Measurements from ENCODE around the gene IGFBP4. TPM values are rescaled to one million over a fixed set of nuclear protein-coding genes. Genes with fewer than 3 reads are reported as not detected.

IGFBP4 gene
- total and polyA plus RNA-seq, 4 experiments from 2014 or later = 3.3 to 6.1 (median 5.5) TPM

- POLR2A ChIA-PET (ENCODE audit: partially characterized antibody) = interaction anchor here (0.6 kb wide), 1 partner anchor 16 kb away, joined by 3 read pairs; no protein-coding TSS in a partner anchor
- CTCF ChIA-PET (ENCODE audit: partially characterized antibody) = no interaction called here
- H3K36me3 ChIP-seq (ENCODE audit: insufficient read depth, low read length) = no peaks in the 10 kb centered on the region
- Mint-ChIP-seq H3K36me3 (no peaks in the 10 kb centered on the region), H3K4me3 (no peak overlapping the region), H3K27ac (no peak overlapping the region), H3K27me3 (no peaks in the 10 kb centered on the region), H3K4me1 (no peaks in the 10 kb centered on the region), H3K9me3 (no peaks in the 10 kb centered on the region)
- H3K27ac ChIP-seq (ENCODE audit: low read depth, low read length) = no peak overlapping the region
- no peak overlapping the region for H3K4me3 ChIP-seq (ENCODE audit: low read length in 2 of 2)
- DNase-seq = no peak
- no peaks in the 10 kb centered on the region for H3K4me1 ChIP-seq (ENCODE audit: insufficient read depth, low read length)
- H3K9me3 ChIP-seq (ENCODE audit: control insufficient read depth in 1 of 2, low read length in 2 of 2) = no peaks in the 10 kb centered on the region
- H3K27me3 ChIP-seq (ENCODE audit: insufficient read depth, low read length) = no peaks in the 10 kb centered on the region
- intact Hi-C loops (cut with micrococcal nuclease) = no loop called here
These were observed 19.3 kb downstream of the IGFBP4 start for GRCh38 chr17:40462343-40463121.

- CTCF ChIA-PET (ENCODE audit: partially characterized antibody) = no interaction called here
- Mint-ChIP-seq H3K9me3 (no peaks in the 10 kb centered on the region), H3K4me1 (no peaks in the 10 kb centered on the region), H3K4me3 (no peak overlapping the region), H3K36me3 (no peaks in the 10 kb centered on the region), H3K27me3 (no peaks in the 10 kb centered on the region), H3K27ac (peak overlapping the region in 2 of 7 donors; percentile 22 to 25)
- no peaks in the 10 kb centered on the region for H3K27me3 ChIP-seq (ENCODE audit: insufficient read depth, low read length)
- no peaks in the 10 kb centered on the region for H3K4me1 ChIP-seq (ENCODE audit: insufficient read depth, low read length)
- DNase-seq = no peak
- H3K4me3 ChIP-seq (ENCODE audit: low read length in 2 of 2) = no peak overlapping the region
- intact Hi-C loops (cut with micrococcal nuclease) = no loop called here
- H3K36me3 ChIP-seq (ENCODE audit: insufficient read depth, low read length) = no peaks in the 10 kb centered on the region
- H3K27ac ChIP-seq (ENCODE audit: low read depth, low read length) = no peak overlapping the region
- POLR2A ChIA-PET (ENCODE audit: partially characterized antibody) = interaction anchor here (0.6 to 0.7 kb wide), 2 partner anchors 17 to 986 kb away, joined by 3 read pairs; no protein-coding TSS in a partner anchor
- H3K9me3 ChIP-seq (ENCODE audit: control insufficient read depth in 1 of 2, low read length in 2 of 2) = no peaks in the 10 kb centered on the region
These were observed 19.9 kb downstream of the IGFBP4 start for GRCh38 chr17:40463122-40463550.

- H3K27me3 ChIP-seq (ENCODE audit: insufficient read depth, low read length) = no peaks in the 10 kb centered on the region
- Mint-ChIP-seq H3K36me3 (no peaks in the 10 kb centered on the region), H3K4me3 (no peak overlapping the region), H3K27ac (peak overlapping the region in 2 of 7 donors; percentile 42 to 55), H3K4me1 (no peaks in the 10 kb centered on the region), H3K27me3 (no peaks in the 10 kb centered on the region), H3K9me3 (no peaks in the 10 kb centered on the region)
- CTCF ChIA-PET (ENCODE audit: partially characterized antibody) = interaction anchor here (0.6 to 2.0 kb wide), 4 partner anchors 12 to 858 kb away, joined by 3 to 18 read pairs (median 4); no protein-coding TSS in a partner anchor
- H3K36me3 ChIP-seq (ENCODE audit: insufficient read depth, low read length) = no peaks in the 10 kb centered on the region
- intact Hi-C loops (cut with micrococcal nuclease) = no loop called here
- H3K9me3 ChIP-seq (ENCODE audit: control insufficient read depth in 1 of 2, low read length in 2 of 2) = no peaks in the 10 kb centered on the region
- H3K4me1 ChIP-seq (ENCODE audit: insufficient read depth, low read length) = no peaks in the 10 kb centered on the region
- POLR2A ChIA-PET (ENCODE audit: partially characterized antibody) = interaction anchor here (1.8 kb wide), 1 partner anchor 20 kb away, joined by 4 read pairs; the partner anchor contains the start of gene IGFBP4
- H3K27ac ChIP-seq (ENCODE audit: low read depth, low read length) = no peak overlapping the region
- no peak overlapping the region for H3K4me3 ChIP-seq (ENCODE audit: low read length in 2 of 2)
- DNase-seq = no peak
These were observed 21.2 kb downstream of the IGFBP4 start for GRCh38 chr17:40464392-40464855.

GRCh38 chr17:40466298-40466971 lies 23.2 kb downstream of the IGFBP4 start:
- Histone ChIP-seq H3K27ac (ENCODE audit: low read depth, low read length) (no peak overlapping the region), H3K4me1 (ENCODE audit: insufficient read depth, low read length) (no peaks in the 10 kb centered on the region), H3K9me3 (ENCODE audit: control insufficient read depth in 1 of 2, low read length in 2 of 2) (no peaks in the 10 kb centered on the region), H3K36me3 (ENCODE audit: insufficient read depth, low read length) (no peaks in the 10 kb centered on the region), H3K27me3 (ENCODE audit: insufficient read depth, low read length) (no peaks in the 10 kb centered on the region), H3K4me3 (ENCODE audit: low read length in 2 of 2) (no peak overlapping the region)
- CTCF ChIA-PET (ENCODE audit: partially characterized antibody) = interaction anchor here (1.3 to 2.3 kb wide), 6 partner anchors 10 to 67 kb away, joined by 4 to 18 read pairs (median 5); no protein-coding TSS in a partner anchor
- DNase-seq = no peak
- H3K9me3 Mint-ChIP-seq = no peaks in the 10 kb centered on the region
- H3K4me3 Mint-ChIP-seq = no peak overlapping the region
- no peaks in the 10 kb centered on the region for H3K27me3 Mint-ChIP-seq
- H3K36me3 Mint-ChIP-seq = no peaks in the 10 kb centered on the region
- intact Hi-C loops (cut with micrococcal nuclease) = no loop called here
- peak overlapping the region in 2 of 7 donors; percentile 9 to 70 for H3K27ac Mint-ChIP-seq
- H3K4me1 Mint-ChIP-seq = no peaks in the 10 kb centered on the region
- POLR2A ChIA-PET (ENCODE audit: partially characterized antibody) = no interaction called here

GRCh38 chr17:40467281-40467867 lies 24.1 kb downstream of the IGFBP4 start:
- Mint-ChIP-seq H3K27me3 (no peaks in the 10 kb centered on the region), H3K27ac (no peak overlapping the region), H3K4me3 (no peak overlapping the region), H3K36me3 (no peaks in the 10 kb centered on the region), H3K9me3 (no peaks in the 10 kb centered on the region), H3K4me1 (no peaks in the 10 kb centered on the region)
- DNase-seq = no peak
- no peak overlapping the region for H3K27ac ChIP-seq (ENCODE audit: low read depth, low read length)
- no peaks in the 10 kb centered on the region for H3K9me3 ChIP-seq (ENCODE audit: control insufficient read depth in 1 of 2, low read length in 2 of 2)
- H3K36me3 ChIP-seq (ENCODE audit: insufficient read depth, low read length) = no peaks in the 10 kb centered on the region
- H3K4me1 ChIP-seq (ENCODE audit: insufficient read depth, low read length) = no peaks in the 10 kb centered on the region
- H3K4me3 ChIP-seq (ENCODE audit: low read length in 2 of 2) = no peak overlapping the region
- POLR2A ChIA-PET (ENCODE audit: partially characterized antibody) = no interaction called here
- CTCF ChIA-PET (ENCODE audit: partially characterized antibody) = interaction anchor here (0.7 to 2.3 kb wide), 5 partner anchors 9 to 52 kb away, joined by 3 to 7 read pairs (median 4); no protein-coding TSS in a partner anchor
- intact Hi-C loops (cut with micrococcal nuclease) = no loop called here
- H3K27me3 ChIP-seq (ENCODE audit: insufficient read depth, low read length) = no peaks in the 10 kb centered on the region

GRCh38 chr17:40468560-40468959 lies 25.3 kb downstream of the IGFBP4 start:
- POLR2A ChIA-PET (ENCODE audit: partially characterized antibody) = no interaction called here

More at GRCh38 chr17:40468560-40468959, 25.3 kb downstream of the IGFBP4 start:
- Histone ChIP-seq H3K27ac (ENCODE audit: low read depth, low read length) (no peak overlapping the region), H3K27me3 (ENCODE audit: insufficient read depth, low read length) (no peaks in the 10 kb centered on the region), H3K4me1 (ENCODE audit: insufficient read depth, low read length) (no peaks in the 10 kb centered on the region), H3K36me3 (ENCODE audit: insufficient read depth, low read length) (no peaks in the 10 kb centered on the region), H3K9me3 (ENCODE audit: control insufficient read depth in 1 of 2, low read length in 2 of 2) (no peaks in the 10 kb centered on the region), H3K4me3 (ENCODE audit: low read length in 2 of 2) (no peak overlapping the region)
- no peaks in the 10 kb centered on the region for H3K36me3 Mint-ChIP-seq
- no peak overlapping the region for H3K4me3 Mint-ChIP-seq
- H3K27me3 Mint-ChIP-seq = no peaks in the 10 kb centered on the region
- CTCF ChIA-PET (ENCODE audit: partially characterized antibody) = interaction anchor here (0.9 to 1.4 kb wide), 2 partner anchors 24 to 71 kb away, joined by 3 read pairs; no protein-coding TSS in a partner anchor
- DNase-seq = no peak
- H3K9me3 Mint-ChIP-seq = no peaks in the 10 kb centered on the region
- intact Hi-C loops (cut with micrococcal nuclease) = no loop called here
- H3K4me1 Mint-ChIP-seq = no peaks in the 10 kb centered on the region
- no peak overlapping the region for H3K27ac Mint-ChIP-seq
